Measurements from ENCODE around the gene PEPD. TPM values are rescaled to one million over a fixed set of nuclear protein-coding genes. Genes with fewer than 3 reads are reported as not detected.

Gene PEPD
- total RNA-seq, 2 experiments from 2014 or later: 17.5 to 23.0 TPM

DNA sequence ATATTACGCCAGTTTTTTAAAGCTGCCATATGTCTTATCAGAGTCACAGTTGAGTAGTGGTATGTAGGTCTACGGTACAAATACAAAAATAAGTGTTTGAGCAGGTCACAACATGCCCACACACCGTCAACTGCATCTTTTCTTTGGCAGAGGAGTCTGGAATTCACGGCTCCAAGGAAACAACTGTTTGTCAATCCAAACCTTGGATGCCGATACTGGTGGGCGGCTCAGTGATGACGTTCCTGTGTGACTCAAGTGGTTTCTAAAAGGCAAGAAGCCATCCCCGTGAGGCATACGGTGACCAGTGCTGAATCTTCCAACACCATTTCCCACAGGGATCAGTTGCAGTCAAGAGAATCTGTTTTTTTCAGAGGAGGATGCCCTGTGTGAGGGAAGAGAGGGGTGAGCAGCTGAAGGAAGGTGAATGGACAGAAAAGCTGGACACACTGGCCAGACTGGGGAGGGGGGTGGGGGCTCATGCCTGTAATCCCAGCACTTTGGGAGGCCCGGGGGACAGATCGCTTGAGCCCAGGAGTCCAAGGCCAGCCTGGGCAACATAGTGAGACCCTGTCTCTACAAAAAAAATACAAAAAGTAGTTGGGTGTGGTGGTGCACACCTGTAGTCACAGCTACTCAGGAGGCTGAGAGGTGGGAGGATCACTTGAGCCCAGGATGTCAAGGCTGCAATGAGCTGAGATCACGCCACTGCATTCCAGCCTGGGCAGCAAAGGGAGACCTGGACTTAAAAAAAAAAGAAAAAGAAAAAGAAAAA is 170.9 kb downstream of the PEPD start:
- POLR2A ChIA-PET: no interaction called here

DNA sequence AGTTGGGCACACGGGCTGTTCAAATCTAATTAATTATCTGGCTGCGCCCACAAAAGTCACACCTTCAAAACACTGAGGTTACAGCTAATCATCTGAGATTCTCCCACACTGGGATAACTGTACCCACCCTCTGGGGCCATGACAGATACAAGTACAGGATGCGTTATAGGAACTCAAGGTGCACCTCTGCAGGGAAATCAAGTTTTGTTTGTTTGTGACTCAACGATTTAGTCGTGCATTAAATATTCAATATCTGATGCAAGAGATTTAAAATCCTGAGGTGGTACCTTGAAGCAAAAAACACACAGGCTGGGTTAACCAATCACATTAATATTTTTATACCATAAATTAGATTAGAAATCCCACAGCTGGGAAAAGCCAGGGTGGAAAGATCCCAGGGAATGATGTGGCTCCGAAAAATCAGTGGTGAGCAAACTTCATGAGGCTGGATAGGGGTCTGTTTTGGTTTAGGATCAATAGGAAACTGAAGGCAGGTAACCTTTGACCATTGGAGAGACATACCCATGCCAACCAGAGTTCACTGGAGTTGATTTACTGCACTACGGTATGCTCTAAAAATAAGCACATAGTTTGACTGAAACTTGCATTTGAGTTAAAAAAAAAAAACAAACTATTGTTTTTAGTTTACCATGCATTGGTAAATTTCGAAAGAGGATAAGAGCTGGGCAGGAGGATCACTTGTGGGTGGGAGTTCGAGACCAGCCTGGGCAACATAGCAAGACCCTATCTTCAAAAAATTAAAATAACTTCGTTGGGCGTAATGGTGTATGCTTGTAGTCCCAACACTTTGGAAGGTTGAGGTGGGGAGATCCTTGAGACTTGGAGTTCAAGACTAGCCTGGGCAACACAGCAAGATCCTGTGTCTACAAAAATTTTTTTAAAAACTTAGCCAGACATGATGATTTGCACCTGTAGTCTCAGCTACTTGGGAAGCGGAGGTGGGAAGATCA is 172.0 kb downstream of the PEPD start:
- Mint-ChIP-seq H3K9me3 (no peaks in the 10 kb centered on the region), H3K36me3 (ENCODE audit: low read depth) (no peaks in the 10 kb centered on the region), H3K27ac (no peak overlapping the region), H3K4me1 (ENCODE audit: low read depth) (no peaks in the 10 kb centered on the region), H3K4me3 (no peak overlapping the region), H3K27me3 (peaks cover 53% of the 10 kb centered on the region)
- DNase-seq (no peak), ATAC-seq (ENCODE audit: poor library complexity) (no peak)
- Histone ChIP-seq H3K4me1 (ENCODE audit: insufficient read depth, low read length) (no peaks in the 10 kb centered on the region), H3K9me3 (ENCODE audit: control insufficient read depth in 1 of 2, insufficient read depth in 1 of 2, low read length in 2 of 2) (peaks cover 0 to 4% of the 10 kb centered on the region in 2 experiments), H3K36me3 (ENCODE audit: insufficient read depth, low read length) (no peaks in the 10 kb centered on the region), H3K27me3 (ENCODE audit: control insufficient read depth in 1 of 2, insufficient read depth in 2 of 2, low read length in 2 of 2) (peaks cover 9 to 25% of the 10 kb centered on the region in 2 experiments), H3K27ac (ENCODE audit: low read depth in 1 of 2, low read length in 2 of 2) (no peak overlapping the region), H3K4me3 (ENCODE audit: low read length) (no peak overlapping the region)
- intact Hi-C loops (cut with DNase I, micrococcal nuclease): no loop called here
- ChIA-PET POLR2A (no interaction called here), CTCF (interaction anchor here (1.0 kb wide), 1 partner anchor 8 kb away, joined by 3 read pairs; no protein-coding TSS in a partner anchor)
- TF ChIP-seq, protein P1, sequence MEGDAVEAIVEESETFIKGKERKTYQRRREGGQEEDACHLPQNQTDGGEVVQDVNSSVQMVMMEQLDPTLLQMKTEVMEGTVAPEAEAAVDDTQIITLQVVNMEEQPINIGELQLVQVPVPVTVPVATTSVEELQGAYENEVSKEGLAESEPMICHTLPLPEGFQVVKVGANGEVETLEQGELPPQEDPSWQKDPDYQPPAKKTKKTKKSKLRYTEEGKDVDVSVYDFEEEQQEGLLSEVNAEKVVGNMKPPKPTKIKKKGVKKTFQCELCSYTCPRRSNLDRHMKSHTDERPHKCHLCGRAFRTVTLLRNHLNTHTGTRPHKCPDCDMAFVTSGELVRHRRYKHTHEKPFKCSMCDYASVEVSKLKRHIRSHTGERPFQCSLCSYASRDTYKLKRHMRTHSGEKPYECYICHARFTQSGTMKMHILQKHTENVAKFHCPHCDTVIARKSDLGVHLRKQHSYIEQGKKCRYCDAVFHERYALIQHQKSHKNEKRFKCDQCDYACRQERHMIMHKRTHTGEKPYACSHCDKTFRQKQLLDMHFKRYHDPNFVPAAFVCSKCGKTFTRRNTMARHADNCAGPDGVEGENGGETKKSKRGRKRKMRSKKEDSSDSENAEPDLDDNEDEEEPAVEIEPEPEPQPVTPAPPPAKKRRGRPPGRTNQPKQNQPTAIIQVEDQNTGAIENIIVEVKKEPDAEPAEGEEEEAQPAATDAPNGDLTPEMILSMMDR (IDR thresholded peaks at IDR 0.05): no peak

More for the DNA sequence above, 170.9 kb downstream of the PEPD start:
- Histone ChIP-seq H3K27ac (ENCODE audit: low read depth in 1 of 2, low read length in 2 of 2) (no peak overlapping the region), H3K27me3 (ENCODE audit: control insufficient read depth in 1 of 2, insufficient read depth in 2 of 2, low read length in 2 of 2) (peaks cover 4 to 14% of the 10 kb centered on the region in 2 experiments), H3K36me3 (ENCODE audit: insufficient read depth, low read length) (no peaks in the 10 kb centered on the region), H3K4me3 (ENCODE audit: low read length) (no peak overlapping the region), H3K9me3 (ENCODE audit: control insufficient read depth in 1 of 2, insufficient read depth in 1 of 2, low read length in 2 of 2) (peaks cover 4% of the 10 kb centered on the region in 2 experiments), H3K4me1 (ENCODE audit: insufficient read depth, low read length) (no peaks in the 10 kb centered on the region)
- no peak for ATAC-seq (ENCODE audit: poor library complexity)
- no peaks in the 10 kb centered on the region for H3K4me1 Mint-ChIP-seq (ENCODE audit: low read depth)
- H3K27ac Mint-ChIP-seq: no peak overlapping the region
- H3K4me3 Mint-ChIP-seq: no peak overlapping the region
- intact Hi-C loops (cut with DNase I, micrococcal nuclease): no loop called here
- no peaks in the 10 kb centered on the region for H3K9me3 Mint-ChIP-seq
- H3K27me3 Mint-ChIP-seq: peaks cover 42% of the 10 kb centered on the region
- CTCF ChIA-PET: interaction anchor here (1.0 kb wide), 1 partner anchor 9 kb away, joined by 3 read pairs; no protein-coding TSS in a partner anchor
- DNase-seq: no peak
- H3K36me3 Mint-ChIP-seq (ENCODE audit: low read depth): no peaks in the 10 kb centered on the region
- TF ChIP-seq, protein P1 (IDR thresholded peaks at IDR 0.05): no peak

DNA sequence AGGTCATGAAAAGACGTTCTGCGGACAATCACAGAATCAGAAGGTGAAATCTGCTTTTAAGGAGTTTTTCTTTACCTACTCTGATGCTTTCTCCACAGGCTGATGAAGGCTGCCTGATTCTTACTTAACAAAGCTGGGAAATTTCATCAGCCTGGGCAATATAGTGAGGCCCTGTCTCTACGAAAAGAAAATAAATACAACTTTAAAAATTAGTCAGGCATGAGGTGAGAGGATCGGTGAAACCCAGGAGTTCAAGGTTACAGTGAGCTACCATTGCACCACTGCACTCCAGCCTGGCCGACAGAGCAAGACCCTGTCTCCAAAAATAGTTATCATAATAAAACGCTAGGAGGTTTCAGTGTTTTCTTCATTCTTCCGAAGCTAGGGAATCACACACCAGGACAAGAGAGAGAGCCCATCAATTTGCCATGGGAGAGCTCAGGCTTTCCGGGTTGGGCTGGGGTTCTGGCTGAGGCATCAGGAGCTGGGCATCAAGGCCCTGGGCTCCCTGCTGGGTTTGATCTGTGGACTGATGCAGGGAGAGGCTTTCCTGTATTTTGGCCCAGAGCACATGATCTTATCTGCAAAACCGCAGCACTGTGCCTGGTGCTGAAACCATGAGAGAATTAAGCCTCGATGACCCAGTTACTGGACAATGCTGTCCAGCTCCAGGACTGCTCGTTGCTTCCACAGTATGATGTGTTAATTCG is 173.1 kb downstream of the PEPD start:
- Mint-ChIP-seq H3K9me3 (no peaks in the 10 kb centered on the region), H3K27ac (no peak overlapping the region), H3K4me3 (no peak overlapping the region), H3K27me3 (peaks cover 56% of the 10 kb centered on the region), H3K4me1 (ENCODE audit: low read depth) (no peaks in the 10 kb centered on the region), H3K36me3 (ENCODE audit: low read depth) (no peaks in the 10 kb centered on the region)
- Histone ChIP-seq H3K4me3 (ENCODE audit: low read length) (no peak overlapping the region), H3K27ac (ENCODE audit: low read depth in 1 of 2, low read length in 2 of 2) (no peak overlapping the region), H3K4me1 (ENCODE audit: insufficient read depth, low read length) (no peaks in the 10 kb centered on the region), H3K9me3 (ENCODE audit: control insufficient read depth in 1 of 2, insufficient read depth in 1 of 2, low read length in 2 of 2) (peaks cover 0 to 4% of the 10 kb centered on the region in 2 experiments), H3K36me3 (ENCODE audit: insufficient read depth, low read length) (no peaks in the 10 kb centered on the region), H3K27me3 (ENCODE audit: control insufficient read depth in 1 of 2, insufficient read depth in 2 of 2, low read length in 2 of 2) (peaks cover 19 to 35% of the 10 kb centered on the region in 2 experiments)
- ATAC-seq (ENCODE audit: poor library complexity): no peak
- ChIA-PET CTCF (no interaction called here), POLR2A (no interaction called here)
- intact Hi-C loops (cut with DNase I, micrococcal nuclease): no loop called here
- no peak for DNase-seq
- TF ChIP-seq, protein P1 (IDR thresholded peaks at IDR 0.05): no peak

Measured in CD4-positive, alpha-beta T cell (primary cell).